H9 (cell line): ENCODE measurements around the gene STK25. TPM values are rescaled to one million over a fixed set of nuclear protein-coding genes. Genes with fewer than 3 reads are reported as not detected.

Source experiments
- DNase-seq: peaks from one replicate; pipeline ENCODE4 v3.0.0-alpha.2; 2017
- H2AFZ ChIP-seq: one replicate; pipeline ENCODE4 v1.6.1; 2013; ENCODE audit warnings: mild to moderate bottlenecking, low read length, control low read depth, moderate library complexity
- H2AK5ac ChIP-seq: 2 replicates; pipeline ENCODE4 v1.6.1; 2013; ENCODE audit warnings: low read length, control low read depth, mixed read lengths; ENCODE audit not compliant: insufficient read length
- H2BK120ac ChIP-seq: one replicate; pipeline ENCODE4 v1.6.1; 2013; ENCODE audit warnings: low read depth, mild to moderate bottlenecking, low read length, control low read depth, inconsistent platforms; ENCODE audit not compliant: poor library complexity, severe bottlenecking
- H2BK12ac ChIP-seq: 2 replicates; pipeline ENCODE4 v1.6.1; 2013; ENCODE audit warnings: low read length, control low read depth, mixed read lengths, low read depth; ENCODE audit not compliant: insufficient read length
- H2BK15ac ChIP-seq: 2 replicates; pipeline ENCODE4 v1.6.1; 2013; ENCODE audit warnings: low read depth, low read length, control low read depth
- H2BK20ac ChIP-seq: one replicate; pipeline ENCODE4 v1.6.1; 2013; ENCODE audit warnings: low read depth, mild to moderate bottlenecking, low read length, control low read depth, inconsistent platforms; ENCODE audit not compliant: poor library complexity, severe bottlenecking
- H2BK5ac ChIP-seq: 2 replicates; pipeline ENCODE4 v1.6.1; 2013; ENCODE audit warnings: low read length, control low read depth, mixed read lengths; ENCODE audit not compliant: insufficient read length
- H3K14ac ChIP-seq: 2 replicates; pipeline ENCODE4 v1.6.1; 2013; ENCODE audit warnings: low read length, control low read depth; ENCODE audit not compliant: insufficient read depth
- H3K18ac ChIP-seq: 2 replicates; pipeline ENCODE4 v1.6.1; 2013; ENCODE audit warnings: low read depth, mild to moderate bottlenecking, mixed read lengths, low read length, control low read depth; ENCODE audit not compliant: insufficient read length
- H3K23ac ChIP-seq: 2 replicates; pipeline ENCODE4 v1.6.1; 2013; ENCODE audit warnings: low read length, control low read depth, mixed read lengths, low read depth; ENCODE audit not compliant: insufficient read length
- H3K23me2 ChIP-seq: 2 replicates; pipeline ENCODE4 v1.6.1; 2013; ENCODE audit warnings: low read depth, mild to moderate bottlenecking, mixed read lengths, low read length, control low read depth; ENCODE audit not compliant: insufficient read length, poor library complexity, severe bottlenecking
- H3K27ac ChIP-seq: 2 replicates; pipeline ENCODE4 v1.5.1; 2013; ENCODE audit warnings: low read length, control low read depth, mixed read lengths, low read depth; ENCODE audit not compliant: insufficient read length
- H3K27me3 ChIP-seq: 2 replicates; pipeline ENCODE4 v1.6.1; 2013; ENCODE audit warnings: low read length, control low read depth, inconsistent platforms; ENCODE audit not compliant: insufficient read depth
- H3K4ac ChIP-seq: 2 replicates; pipeline ENCODE4 v1.6.1; 2013; ENCODE audit warnings: low read depth, mild to moderate bottlenecking, control low read depth, inconsistent platforms, low read length, moderate library complexity
- H3K4me1 ChIP-seq: 2 replicates; pipeline ENCODE4 v1.6.1; 2013; ENCODE audit warnings: low read length, control low read depth, inconsistent platforms; ENCODE audit not compliant: insufficient read depth
- H3K4me2 ChIP-seq: 2 replicates; pipeline ENCODE4 v1.6.1; 2013; ENCODE audit warnings: low read length, control low read depth, mixed read lengths; ENCODE audit not compliant: insufficient read length, insufficient read depth
- H3K56ac ChIP-seq: 2 replicates; pipeline ENCODE4 v1.6.1; 2013; ENCODE audit warnings: low read depth, mild to moderate bottlenecking, mixed read lengths, low read length, control low read depth; ENCODE audit not compliant: insufficient read length
- H3K79me1 ChIP-seq: 2 replicates; pipeline ENCODE4 v1.6.1; 2013; ENCODE audit warnings: low read depth, mild to moderate bottlenecking, moderate library complexity, low read length, control low read depth, inconsistent platforms; ENCODE audit not compliant: insufficient read depth, poor library complexity, severe bottlenecking
- H3K79me2 ChIP-seq: 2 replicates; pipeline ENCODE4 v1.6.1; 2013; ENCODE audit warnings: low read length, control low read depth, inconsistent platforms; ENCODE audit not compliant: insufficient read depth
- H3K9ac ChIP-seq: 2 replicates; pipeline ENCODE4 v1.6.1; 2013; ENCODE audit warnings: low read length, control low read depth, mixed read lengths; ENCODE audit not compliant: insufficient read length; ENCODE audit errors: extremely low read depth
- H3K9me3 ChIP-seq: one replicate; pipeline ENCODE4 v1.6.1; 2013; ENCODE audit warnings: low read depth, low read length, inconsistent platforms; ENCODE audit not compliant: control insufficient read depth
- H3T11ph ChIP-seq: one replicate; pipeline ENCODE4 v1.6.1; 2013; ENCODE audit warnings: mild to moderate bottlenecking, low read length, control low read depth, inconsistent platforms
- H4K20me1 ChIP-seq: one replicate; pipeline ENCODE4 v1.6.1; 2013; ENCODE audit not compliant: control insufficient read depth, insufficient read length, insufficient read depth
- H4K5ac ChIP-seq: 2 replicates; pipeline ENCODE4 v1.6.1; 2013; ENCODE audit warnings: low read depth, mild to moderate bottlenecking, mixed read lengths, low read length, control low read depth; ENCODE audit not compliant: insufficient read length
- H4K8ac ChIP-seq: replicated peaks from 2 replicates; pipeline ENCODE4 v1.6.1; 2013; ENCODE audit warnings: low read length, control low read depth, mixed read lengths, low read depth; ENCODE audit not compliant: insufficient read length
- H4K91ac ChIP-seq: 2 replicates; pipeline ENCODE4 v1.6.1; 2013; ENCODE audit warnings: low read depth, mild to moderate bottlenecking, moderate library complexity, mixed read lengths, low read length, control low read depth; ENCODE audit not compliant: insufficient read length
- H3K27ac Mint-ChIP-seq, 3 experiments: 2 replicates in 2 of 3; 3 replicates in 1 of 3; pipeline ENCODE4 v1.8.0; 2020 to 2021; ENCODE audit warnings: mixed read lengths in 3 of 3, mild to moderate bottlenecking in 1 of 3, moderate library complexity in 1 of 3
- H3K27me3 Mint-ChIP-seq: 2 replicates; pipeline ENCODE4 v1.8.0; 2021; ENCODE audit warnings: low read depth, mild to moderate bottlenecking, moderate library complexity, mixed read lengths
- H3K36me3 Mint-ChIP-seq, 3 experiments: 2 replicates in 2 of 3; 3 replicates in 1 of 3; pipeline ENCODE4 v1.8.0; 2020 to 2021; ENCODE audit warnings: low read depth in 3 of 3, mixed read lengths in 3 of 3; ENCODE audit not compliant: insufficient read depth in 1 of 3
- H3K4me1 Mint-ChIP-seq, 2 experiments: 2 replicates each; pipeline ENCODE4 v1.8.0; 2020; ENCODE audit warnings: mixed read lengths in 2 of 2
- H3K4me3 Mint-ChIP-seq, 2 experiments: 2 replicates in 1 of 2; 3 replicates in 1 of 2; pipeline ENCODE4 v1.8.0; 2020 to 2021; ENCODE audit warnings: mild to moderate bottlenecking in 2 of 2, mixed read lengths in 2 of 2, moderate library complexity in 1 of 2
- H3K9me3 Mint-ChIP-seq, 2 experiments: 2 replicates in 1 of 2; 3 replicates in 1 of 2; pipeline ENCODE4 v1.8.0; 2020; ENCODE audit warnings: mild to moderate bottlenecking in 2 of 2, mixed read lengths in 2 of 2, moderate library complexity in 1 of 2
- CTCF ChIP-seq: fragments of 200-600 bp; sonication (generic); conservative IDR thresholded peaks from 3 replicates; pipeline ENCODE4 v1.8.0; 2021; ENCODE audit warnings: antibody characterized with exemption, mild to moderate bottlenecking
- WGBS: extraction: QIAGEN DNeasy Blood & Tissue Kit; methylation state at CpG from one replicate; pipeline ENCODE4 v1.1.7; 2013; ENCODE audit warnings: missing lambda C conversion rate, low lambda C conversion rate, mixed read lengths; ENCODE audit not compliant: insufficient read length; ENCODE audit errors: extremely low coverage; 5-methylcytosine and 5-hydroxymethylcytosine counted together
- total RNA-seq: library from RNA; stranded (reverse); gene quantifications from 2 replicates; pipeline ENCODE4 v1.2.1, GENCODE V29; 2021

The STK25 gene
- total RNA-seq, 1 experiment from 2014 or later: 189 TPM

- no peak overlapping the region for H4K5ac ChIP-seq
- H3K9ac ChIP-seq: no peak overlapping the region
- Mint-ChIP-seq H3K27me3 (peaks cover 14% of the 10 kb centered on the region), H3K36me3 (peaks cover 0 to 8% (median 6%) of the 10 kb centered on the region in 3 experiments; a peak in 6 of 7 replicates), H3K4me3 (peak overlapping the region; percentile 79 to 87), H3K27ac (no peak overlapping the region), H3K9me3 (no peaks in the 10 kb centered on the region), H3K4me1 (peaks cover 15 to 28% of the 10 kb centered on the region in 2 experiments)
- TF ChIP-seq CTCF: no peak
- no peak overlapping the region for H3K4ac ChIP-seq
- peaks cover 2% of the 10 kb centered on the region; the same call in 1 of the 2 replicates for H3K4me1 ChIP-seq
- no CpG with 5 or more reads among the region's 24 CpGs for WGBS
- H2BK5ac ChIP-seq: no peak overlapping the region
- H3K27me3 ChIP-seq: no peaks in the 10 kb centered on the region
- H2AK5ac ChIP-seq: no peak overlapping the region
- H4K20me1 ChIP-seq: no peaks in the 10 kb centered on the region
- H3K18ac ChIP-seq: no peak overlapping the region
- no peak overlapping the region for H4K8ac ChIP-seq
- H3K23ac ChIP-seq: no peak overlapping the region
- peak overlapping the region; percentile 57 for H3K4me2 ChIP-seq
- DNase-seq: no peak
- no peaks in the 10 kb centered on the region for H3K9me3 ChIP-seq
- H2BK120ac ChIP-seq: no peak overlapping the region
- no peak overlapping the region for H2BK20ac ChIP-seq
- peaks cover 13% of the 10 kb centered on the region for H3K79me1 ChIP-seq
- peaks cover 15% of the 10 kb centered on the region; the same call in 1 of the 2 replicates for H3K79me2 ChIP-seq
- no peak overlapping the region for H2AFZ ChIP-seq
- no peak overlapping the region for H3T11ph ChIP-seq
- H3K14ac ChIP-seq: peak overlapping the region; percentile 68
- no peak overlapping the region for H2BK12ac ChIP-seq
- H3K27ac ChIP-seq: no peak overlapping the region
- H2BK15ac ChIP-seq: no peak overlapping the region
- H3K23me2 ChIP-seq: peaks cover 17% of the 10 kb centered on the region
- H3K56ac ChIP-seq: no peak overlapping the region
- no peak overlapping the region for H4K91ac ChIP-seq
Observed at GRCh38 chr2:241509155-241509784, 886 bp upstream of the STK25 start.
